HG03558 (cell line): ENCODE data around the gene KSR1.
"Not testable (repeated sequence)": the region's sequence is repeated elsewhere in the genome, so short reads cannot be mapped to it uniquely, and the experiment has no call there.

Source experiments
- ATAC-seq: cut with Tn5 transposase; IDR thresholded peaks from one replicate; pipeline ENCODE4 v1.9.1; 2021; ENCODE audit warnings: moderate number of reproducible peaks; ENCODE audit not compliant: unreplicated experiment; ENCODE audit errors: extremely low read depth

Gene KSR1

GRCh38 chr17:27620721-27621120, 164.5 kb downstream of the KSR1 start:
- no peak for ATAC-seq

GRCh38 chr17:27621536-27621935, 165.3 kb downstream of the KSR1 start:
- ATAC-seq = no peak

GRCh38 chr17:27621942-27622559, 165.8 kb downstream of the KSR1 start:
- no peak for ATAC-seq

GRCh38 chr17:27622986-27623385, 166.7 kb downstream of the KSR1 start:
- ATAC-seq = no peak

DNA sequence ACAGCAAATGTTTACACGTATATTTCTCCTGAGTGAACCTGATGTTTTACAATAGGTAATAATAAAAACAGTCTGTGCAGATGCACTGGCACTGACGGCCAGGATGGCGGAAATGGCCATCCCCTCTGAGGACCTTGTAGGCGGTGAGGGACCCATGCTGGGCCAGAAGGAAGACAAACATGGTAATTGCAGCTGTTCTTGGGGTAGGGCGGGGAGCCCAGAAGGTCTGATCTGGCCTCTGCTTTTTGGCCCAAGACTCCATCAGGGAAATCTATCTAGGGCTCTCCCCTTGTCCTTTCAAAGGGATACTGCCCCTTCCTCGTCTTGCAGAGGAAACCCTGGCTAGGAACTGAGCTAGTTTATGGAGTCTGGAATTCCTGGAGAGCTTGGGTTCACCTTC, 167.4 kb downstream of the KSR1 start:
- ATAC-seq = no peak

DNA sequence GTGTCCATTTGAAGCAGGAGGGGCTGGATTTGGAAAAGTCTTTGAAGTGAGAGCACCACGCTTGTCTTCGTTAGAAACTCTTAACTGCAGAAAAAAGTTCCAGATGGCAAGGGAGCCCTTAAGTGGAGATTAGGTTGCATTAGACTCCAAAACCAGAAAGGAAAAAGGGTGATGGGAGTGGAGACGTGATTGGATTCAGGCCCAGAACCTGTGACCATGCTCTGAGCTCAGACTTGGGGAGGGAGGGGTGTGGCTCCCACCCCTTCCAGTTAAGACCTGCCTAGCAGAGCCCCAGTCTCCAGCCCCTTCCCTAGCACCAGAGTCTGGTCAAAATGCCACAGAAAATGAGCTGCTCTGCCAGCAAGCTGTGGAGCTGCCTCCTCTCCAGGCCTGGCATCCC, 168.3 kb downstream of the KSR1 start:
- no peak for ATAC-seq

- ATAC-seq = no peak
Measured at GRCh38 chr17:27625856-27626255, 169.6 kb downstream of the KSR1 start.

DNA sequence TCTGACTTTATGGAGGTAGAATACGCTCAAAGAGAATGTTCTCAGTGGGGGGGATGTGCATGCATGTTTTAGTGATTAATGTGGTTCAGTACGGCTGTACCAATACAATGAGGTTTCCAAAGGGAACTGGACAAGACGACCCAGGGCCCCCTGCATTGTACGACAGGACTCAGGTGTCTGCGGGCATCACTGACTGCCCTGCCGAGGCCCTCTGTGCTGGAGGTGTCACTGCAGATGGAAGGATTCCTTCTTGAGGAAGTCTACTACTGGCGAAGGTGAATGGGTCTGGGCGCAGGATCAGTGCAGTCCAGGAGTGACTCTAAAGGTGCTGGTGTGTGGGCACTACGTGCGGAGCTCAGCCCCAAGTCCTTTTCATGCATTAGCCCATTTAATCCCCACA, 171.3 kb downstream of the KSR1 start:
- ATAC-seq = no peak

GRCh38 chr17:27628376-27628775, 172.1 kb downstream of the KSR1 start:
- ATAC-seq = no peak

DNA sequence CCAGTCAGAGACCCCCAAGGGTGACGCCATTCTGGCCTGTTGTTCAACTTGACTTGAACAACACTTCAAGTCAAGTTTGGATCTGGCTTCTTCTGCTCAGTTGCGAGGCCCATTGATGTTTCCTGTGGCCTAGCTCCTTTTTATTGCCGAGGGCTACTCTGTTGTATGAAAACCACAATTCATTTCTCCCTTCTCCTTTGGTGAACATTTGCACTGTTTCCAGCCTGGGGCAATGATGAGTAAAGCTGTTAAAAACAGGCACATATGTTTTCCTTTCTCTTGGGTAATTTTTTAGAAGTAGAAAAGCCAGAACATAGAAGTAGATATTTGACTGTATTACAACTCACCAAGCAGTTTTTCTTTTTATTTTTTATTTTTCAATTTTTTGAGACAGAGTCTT, 173.0 kb downstream of the KSR1 start:
- not testable (repeated sequence) for ATAC-seq

- peak; percentile 49 for ATAC-seq
Measured at GRCh38 chr17:27630607-27631410, 174.6 kb downstream of the KSR1 start, which contains the start of gene LGALS9. Gene LGALS9 (plus strand): TSS chr17:27631188. CDS start chr17:27631266, 78 bp downstream.

DNA sequence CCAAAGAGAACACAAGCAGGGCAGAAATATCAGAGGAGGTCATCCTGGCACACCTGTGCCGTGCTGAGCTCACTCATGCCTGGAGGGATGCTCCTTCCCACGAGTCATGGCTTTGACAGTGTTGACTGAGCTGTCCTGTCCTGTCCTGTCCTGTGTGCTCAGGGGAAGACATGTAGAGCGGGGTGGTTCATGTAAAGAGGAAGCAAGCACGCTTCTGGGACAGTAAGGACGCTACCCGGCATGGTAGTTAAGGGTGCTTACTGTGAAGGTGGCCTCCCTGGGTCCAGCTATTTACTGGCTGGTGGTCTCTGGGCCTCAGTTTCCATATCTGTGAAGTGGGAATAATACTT, 175.1 kb downstream of the KSR1 start:
- ATAC-seq = no peak

DNA sequence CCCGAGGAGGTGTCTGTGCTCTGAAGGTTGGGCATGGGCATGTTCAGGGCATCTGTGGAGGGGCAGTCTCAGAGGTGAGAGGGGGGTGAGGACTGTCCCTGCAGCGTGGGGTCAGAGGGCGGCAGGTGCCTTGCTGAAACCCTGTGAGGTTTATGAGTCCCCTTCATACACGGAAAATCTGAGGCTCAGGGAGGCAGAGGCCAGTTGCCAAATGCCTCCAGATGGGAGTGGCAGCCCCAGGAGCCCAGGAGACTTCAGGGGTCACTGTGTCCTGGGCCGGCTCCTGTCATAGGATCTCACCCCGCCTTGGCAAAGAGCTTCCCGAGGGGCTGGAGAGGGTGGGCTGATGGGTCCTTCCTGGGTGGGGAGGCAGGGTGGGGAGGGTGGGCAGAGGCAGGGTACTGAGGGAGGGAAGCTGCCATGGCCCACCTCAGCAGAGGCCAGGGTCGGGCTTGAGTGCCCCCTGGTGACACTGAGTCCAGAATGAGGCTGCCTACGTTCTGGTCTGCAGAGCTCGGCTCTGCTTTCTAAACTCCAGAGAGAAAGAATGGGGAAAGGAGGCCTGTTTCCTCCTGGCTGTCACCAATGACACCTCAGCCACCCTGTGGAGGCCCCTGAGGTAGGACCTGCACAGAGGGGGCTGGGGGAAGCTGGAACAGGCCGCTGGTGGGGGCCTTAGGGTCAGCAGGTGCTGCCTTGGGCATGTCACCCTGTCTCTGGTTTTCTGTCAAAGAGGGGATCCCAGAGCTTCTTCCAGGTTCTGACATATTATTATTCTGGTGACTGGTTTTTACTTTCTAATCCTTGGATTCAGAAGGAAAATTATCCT, 175.9 kb downstream of the KSR1 start:
- no peak for ATAC-seq

- ATAC-seq = not testable (repeated sequence)
Measured at GRCh38 chr17:27632766-27633165, 176.5 kb downstream of the KSR1 start.

DNA sequence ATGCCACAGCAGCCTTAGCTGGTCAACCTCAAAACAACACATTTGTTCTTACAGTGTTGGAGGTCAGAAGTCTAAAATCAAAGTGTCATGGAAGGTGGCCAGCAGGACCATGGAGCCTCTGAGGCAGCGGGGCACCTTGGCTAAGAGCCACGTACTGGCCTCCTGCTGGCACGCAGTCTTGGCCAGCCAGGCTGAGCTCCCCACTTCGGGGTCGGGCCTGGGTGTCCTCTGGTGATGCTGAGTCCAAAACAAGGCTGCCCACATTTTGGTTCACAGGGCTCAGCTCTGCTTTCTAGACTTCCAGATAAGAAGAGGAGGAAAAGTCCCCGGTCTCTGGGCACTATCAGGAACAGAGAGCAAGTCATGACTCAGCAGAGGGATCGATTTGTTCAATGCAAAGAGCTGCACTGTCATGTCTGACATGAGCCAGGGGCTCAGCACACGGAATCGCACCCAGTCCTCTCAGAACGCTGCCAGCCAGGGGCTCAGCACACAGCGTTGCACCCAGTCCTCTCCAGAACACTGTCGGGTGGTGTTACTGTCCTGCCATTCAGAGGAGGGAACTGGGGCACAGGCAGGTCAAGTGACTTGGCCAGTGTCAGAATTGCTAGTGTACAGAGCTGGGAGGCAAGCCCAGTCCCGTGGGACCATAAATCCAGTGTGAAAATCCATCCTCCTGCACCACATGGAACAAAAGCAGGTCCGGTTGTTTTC, 177.2 kb downstream of the KSR1 start:
- ATAC-seq = no peak

DNA sequence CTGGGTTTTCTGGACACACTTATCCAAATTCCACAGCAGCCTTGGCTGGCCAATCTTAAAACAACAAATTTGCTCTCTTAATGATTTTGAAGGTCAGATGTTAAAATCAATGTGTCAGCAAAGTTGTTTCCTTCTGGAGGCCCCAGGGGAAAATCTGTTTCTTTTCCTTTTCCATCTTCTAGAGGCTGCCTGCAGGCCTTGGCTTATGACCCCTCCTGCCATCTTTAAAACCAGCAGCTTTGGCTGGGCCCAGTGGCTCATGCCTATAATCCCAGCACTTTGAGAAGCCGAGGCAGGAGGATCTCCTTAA, 177.7 kb downstream of the KSR1 start:
- ATAC-seq = no peak

- no peak for ATAC-seq
Measured at GRCh38 chr17:27634776-27635175, 178.5 kb downstream of the KSR1 start.

- no peak for ATAC-seq
Measured at GRCh38 chr17:27635275-27635823, 179.1 kb downstream of the KSR1 start.

- ATAC-seq = not testable (repeated sequence)
Measured at GRCh38 chr17:27636005-27636520, 179.8 kb downstream of the KSR1 start.

- ATAC-seq = not testable (repeated sequence)
Measured at GRCh38 chr17:27637818-27638217, 181.6 kb downstream of the KSR1 start.
